ENCODE measurements around the gene RANBP1. TPM values are rescaled to one million over a fixed set of nuclear protein-coding genes. Genes with fewer than 3 reads are reported as not detected.
"Not testable (repeated sequence)": the region's sequence is repeated elsewhere in the genome, so short reads cannot be mapped to it uniquely, and the experiment has no call there.

RANBP1 gene
- total RNA-seq = 100 to 1,000 TPM in 3 of 4 donors, 10 to 100 TPM in 1; 45.6 to 128 (median 106) TPM

DNA sequence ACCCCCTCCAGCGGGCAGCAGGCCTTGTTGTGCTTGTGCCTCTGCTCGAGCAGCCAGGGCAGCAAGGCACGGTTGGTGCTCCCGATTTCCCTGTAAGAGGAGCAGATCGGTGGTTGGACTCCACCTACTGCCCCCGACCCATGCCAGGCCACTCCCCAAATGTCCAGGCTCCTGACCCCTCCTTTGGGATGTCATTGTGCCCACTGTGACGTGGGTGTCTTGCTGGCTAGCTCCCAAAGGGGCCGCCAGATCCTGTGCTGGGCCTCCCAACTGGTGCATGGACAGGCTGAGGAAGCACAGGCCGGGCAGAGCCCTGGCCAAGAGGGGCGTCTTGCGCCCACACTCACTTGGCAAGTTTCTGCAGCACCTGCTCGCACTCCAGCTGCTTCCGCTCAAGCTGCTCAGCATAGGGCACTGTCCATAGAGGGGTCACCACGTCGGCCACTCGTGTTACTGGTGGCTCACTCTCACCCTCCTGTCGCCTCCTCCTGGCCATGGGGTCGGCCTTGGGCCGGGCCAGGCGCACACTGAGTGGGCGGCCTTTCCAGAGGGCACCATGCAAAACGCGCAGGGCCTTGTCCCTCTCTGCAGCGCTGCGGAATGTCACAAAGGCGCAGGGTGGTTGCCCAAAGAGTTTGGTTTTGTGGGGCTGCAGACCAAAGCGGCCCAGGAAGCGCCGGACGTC is at the start of gene RANBP1:
Gene RANBP1, plus strand, starts transcription at position 414 of the 685 bp plus-strand sequence. Its CDS starts 81 bp downstream, at position 495.
- in situ Hi-C loops (cut with MboI; ENCODE audit: low pct_ligation_motif_present in 1 of 4, low pct_unique_long_range_greater_than_20kb in 1 of 4, low sequenced_read_pairs in 3 of 4) = no loop called here
- peaks cover 14 to 37% (median 27%) of the 10 kb centered on the region in 4 donors for H3K4me1 ChIP-seq
- no peak for TF ChIP-seq EP300 (IDR thresholded peaks at IDR 0.05; ENCODE audit: low read depth)
- no peak for TF ChIP-seq POLR2A (IDR thresholded peaks at IDR 0.05)
- TF ChIP-seq, protein P1, sequence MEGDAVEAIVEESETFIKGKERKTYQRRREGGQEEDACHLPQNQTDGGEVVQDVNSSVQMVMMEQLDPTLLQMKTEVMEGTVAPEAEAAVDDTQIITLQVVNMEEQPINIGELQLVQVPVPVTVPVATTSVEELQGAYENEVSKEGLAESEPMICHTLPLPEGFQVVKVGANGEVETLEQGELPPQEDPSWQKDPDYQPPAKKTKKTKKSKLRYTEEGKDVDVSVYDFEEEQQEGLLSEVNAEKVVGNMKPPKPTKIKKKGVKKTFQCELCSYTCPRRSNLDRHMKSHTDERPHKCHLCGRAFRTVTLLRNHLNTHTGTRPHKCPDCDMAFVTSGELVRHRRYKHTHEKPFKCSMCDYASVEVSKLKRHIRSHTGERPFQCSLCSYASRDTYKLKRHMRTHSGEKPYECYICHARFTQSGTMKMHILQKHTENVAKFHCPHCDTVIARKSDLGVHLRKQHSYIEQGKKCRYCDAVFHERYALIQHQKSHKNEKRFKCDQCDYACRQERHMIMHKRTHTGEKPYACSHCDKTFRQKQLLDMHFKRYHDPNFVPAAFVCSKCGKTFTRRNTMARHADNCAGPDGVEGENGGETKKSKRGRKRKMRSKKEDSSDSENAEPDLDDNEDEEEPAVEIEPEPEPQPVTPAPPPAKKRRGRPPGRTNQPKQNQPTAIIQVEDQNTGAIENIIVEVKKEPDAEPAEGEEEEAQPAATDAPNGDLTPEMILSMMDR (IDR thresholded peaks at IDR 0.05) = no peak
- TF ChIP-seq POLR2AphosphoS5 (IDR thresholded peaks at IDR 0.05) = no peak
- 60% methylated on average over 25 of the region's 30 CpGs; no CpG with 5 or more reads in 1 of the 2 donors for WGBS, 2 donors (ENCODE audit: low coverage in 1 of 2)
- H3K27me3 ChIP-seq = no peaks in the 10 kb centered on the region
- H3K4me3 ChIP-seq = peak within 1 kb of the TSS; percentile 69 to 96 (median 88)
- no peaks in the 10 kb centered on the region for H3K36me3 ChIP-seq
- DNase-seq = no peak
- intact Hi-C loops (cut with DNase I; ENCODE audit: low total_unique reads) = no loop called here
- peak within 1 kb of the TSS; percentile 82 to 95 (median 88) for H3K27ac ChIP-seq
- no peaks in the 10 kb centered on the region for H3K9me3 ChIP-seq

DNA sequence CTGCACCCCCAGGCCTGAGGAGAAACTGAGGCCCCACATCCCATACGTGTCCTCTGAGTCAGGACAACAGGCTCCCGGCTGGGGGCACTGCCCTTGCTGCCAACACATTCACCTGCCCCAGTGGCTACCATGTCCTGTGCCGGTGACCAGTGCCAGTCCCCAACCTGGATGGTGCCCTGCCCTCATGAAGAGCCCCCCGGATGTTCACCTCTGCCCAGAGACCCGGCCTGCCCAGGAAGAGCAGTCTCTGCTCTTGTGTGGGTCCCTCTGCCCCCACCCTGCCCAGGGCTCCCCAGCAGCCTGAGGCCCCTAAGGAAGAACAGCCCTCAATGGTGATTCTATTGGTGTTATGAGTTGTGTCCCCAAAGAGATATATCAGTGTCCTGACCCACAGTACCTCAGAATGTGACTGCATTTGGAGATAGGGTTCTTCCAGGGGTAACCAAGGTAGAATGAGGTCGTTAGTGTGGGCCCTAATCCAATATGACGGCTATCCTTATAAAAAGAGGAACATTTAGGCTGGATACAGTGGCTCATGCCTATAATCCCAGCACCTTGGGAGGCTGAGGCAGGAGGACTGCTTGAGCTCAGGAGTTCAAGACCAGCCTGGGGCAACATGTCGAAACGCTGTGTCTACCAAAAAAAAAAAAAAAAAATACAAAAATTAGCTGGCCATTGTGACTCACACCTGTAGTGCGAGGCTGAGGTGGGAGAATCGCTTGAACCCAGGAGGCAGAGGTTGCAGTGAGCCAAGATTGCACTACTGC is 49.1 kb upstream of the RANBP1 start:
- 90 to 95% methylated on average over 4 to 11 of the region's 11 CpGs for WGBS, 2 donors (ENCODE audit: low coverage in 1 of 2)
- Histone ChIP-seq H3K4me1 (no peaks in the 10 kb centered on the region), H3K27me3 (no peaks in the 10 kb centered on the region), H3K27ac (no peak overlapping the region), H3K4me3 (no peak overlapping the region), H3K36me3 (peaks cover 0 to 8% (median 2%) of the 10 kb centered on the region in 4 donors), H3K9me3 (no peaks in the 10 kb centered on the region)
- TF ChIP-seq POLR2AphosphoS5 (IDR thresholded peaks at IDR 0.05) (no peak), EP300 (IDR thresholded peaks at IDR 0.05; ENCODE audit: low read depth) (no peak), POLR2A (IDR thresholded peaks at IDR 0.05) (no peak)
- TF ChIP-seq, protein P1 (IDR thresholded peaks at IDR 0.05) = no peak
- intact Hi-C loops (cut with DNase I; ENCODE audit: low total_unique reads) = no loop called here
- in situ Hi-C loops (cut with MboI; ENCODE audit: low pct_ligation_motif_present in 1 of 4, low pct_unique_long_range_greater_than_20kb in 1 of 4, low sequenced_read_pairs in 3 of 4) = no loop called here
- no peak for DNase-seq

DNA sequence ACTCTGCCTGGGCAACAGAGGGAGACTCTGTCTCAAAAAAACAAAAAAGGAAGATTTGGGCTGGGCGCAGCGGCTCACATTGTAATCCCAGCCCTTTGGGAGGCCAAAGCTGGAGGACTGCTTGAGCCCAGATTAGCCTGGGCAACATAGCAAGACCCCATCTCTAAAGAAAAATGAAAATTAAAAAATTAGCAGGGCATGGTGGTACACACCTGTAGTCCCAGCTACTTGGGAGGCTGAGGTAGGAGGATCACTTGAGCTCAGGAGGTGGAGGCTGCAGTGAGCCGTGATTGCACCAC is 48.6 kb upstream of the RANBP1 start:
- H3K9me3 ChIP-seq; DNase-seq; H3K4me1 ChIP-seq; H3K27ac ChIP-seq; H3K4me3 ChIP-seq; H3K27me3 ChIP-seq; intact Hi-C loops (cut with DNase I; ENCODE audit: low total_unique reads); H3K36me3 ChIP-seq; in situ Hi-C loops (cut with MboI; ENCODE audit: low pct_ligation_motif_present in 1 of 4, low pct_unique_long_range_greater_than_20kb in 1 of 4, low sequenced_read_pairs in 3 of 4): not testable (repeated sequence)
- WGBS, 2 donors (ENCODE audit: low coverage in 1 of 2) = 91 to 100% methylated on average over 3 of the region's 3 CpGs

DNA sequence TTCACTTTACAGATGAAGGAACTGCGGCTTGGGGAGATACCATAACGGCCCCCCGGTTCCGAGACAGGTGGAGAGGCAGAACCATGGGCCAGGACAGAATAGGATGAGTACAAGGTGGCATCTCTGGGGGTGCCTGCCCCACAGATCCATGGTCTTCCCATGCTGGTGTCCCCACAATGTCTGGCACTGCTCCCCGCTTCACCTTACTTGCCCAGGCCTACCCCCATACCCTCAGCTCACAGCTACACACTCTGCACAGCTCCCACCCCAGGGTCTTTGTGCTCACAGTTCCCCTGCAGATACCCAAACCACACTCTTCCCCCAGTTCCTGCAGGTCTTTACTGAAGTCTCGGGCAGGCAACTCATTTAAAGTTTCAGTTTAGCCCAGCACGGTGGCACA is 47.3 kb upstream of the RANBP1 start:
- 80 to 91% methylated on average over 1 to 7 of the region's 7 CpGs for WGBS, 2 donors (ENCODE audit: low coverage in 1 of 2)
- Histone ChIP-seq H3K9me3 (no peaks in the 10 kb centered on the region), H3K36me3 (no peaks in the 10 kb centered on the region), H3K27me3 (no peaks in the 10 kb centered on the region), H3K4me1 (no peaks in the 10 kb centered on the region), H3K27ac (no peak overlapping the region), H3K4me3 (no peak overlapping the region)
- no peak for DNase-seq
- intact Hi-C loops (cut with DNase I; ENCODE audit: low total_unique reads) = no loop called here
- TF ChIP-seq, protein P1 (IDR thresholded peaks at IDR 0.05) = no peak
- TF ChIP-seq POLR2AphosphoS5 (IDR thresholded peaks at IDR 0.05) (no peak), POLR2A (IDR thresholded peaks at IDR 0.05) (no peak), EP300 (IDR thresholded peaks at IDR 0.05; ENCODE audit: low read depth) (no peak)
- in situ Hi-C loops (cut with MboI; ENCODE audit: low pct_ligation_motif_present in 1 of 4, low pct_unique_long_range_greater_than_20kb in 1 of 4, low sequenced_read_pairs in 3 of 4) = no loop called here

All from transverse colon (tissue), 4 donors.